Measurements from ENCODE around the gene ALOX15B.

The ALOX15B gene

GRCh38 chr17:8046306-8046928, 7.6 kb downstream of the ALOX15B start:
- Histone ChIP-seq H3K27me3 (ENCODE audit: insufficient read depth, poor library complexity, severe bottlenecking) (no peaks in the 10 kb centered on the region), H3K27ac (ENCODE audit: poor library complexity, severe bottlenecking) (no peak overlapping the region), H3K4me3 (ENCODE audit: severe bottlenecking) (no peak overlapping the region), H3K9me3 (ENCODE audit: severe bottlenecking) (no peaks in the 10 kb centered on the region), H3K4me1 (ENCODE audit: insufficient read depth, poor library complexity, severe bottlenecking) (peaks cover 3% of the 10 kb centered on the region), H3K36me3 (ENCODE audit: low read depth) (no peaks in the 10 kb centered on the region)
- ATAC-seq (ENCODE audit: low read depth) (no peak), DNase-seq (ENCODE audit: low spot score) (no peak)
- no peak for TF ChIP-seq CTCF (IDR thresholded peaks at IDR 0.05; ENCODE audit: poor library complexity, severe bottlenecking)

GRCh38 chr17:8046929-8047768, 8.3 kb downstream of the ALOX15B start:
- no peak overlapping the region for H3K4me3 ChIP-seq (ENCODE audit: severe bottlenecking)
- ATAC-seq (ENCODE audit: low read depth) (no peak), DNase-seq (ENCODE audit: low spot score) (no peak)
- no peaks in the 10 kb centered on the region for H3K4me1 ChIP-seq (ENCODE audit: insufficient read depth, poor library complexity, severe bottlenecking)
- H3K27ac ChIP-seq (ENCODE audit: poor library complexity, severe bottlenecking) = no peak overlapping the region
- no peaks in the 10 kb centered on the region for H3K9me3 ChIP-seq (ENCODE audit: severe bottlenecking)
- no peaks in the 10 kb centered on the region for H3K27me3 ChIP-seq (ENCODE audit: insufficient read depth, poor library complexity, severe bottlenecking)
- H3K36me3 ChIP-seq (ENCODE audit: low read depth) = no peaks in the 10 kb centered on the region
- TF ChIP-seq CTCF (IDR thresholded peaks at IDR 0.05; ENCODE audit: poor library complexity, severe bottlenecking) = no peak

GRCh38 chr17:8047769-8048110, 8.9 kb downstream of the ALOX15B start:
- no peak for TF ChIP-seq CTCF (IDR thresholded peaks at IDR 0.05; ENCODE audit: poor library complexity, severe bottlenecking)
- Histone ChIP-seq H3K4me1 (ENCODE audit: insufficient read depth, poor library complexity, severe bottlenecking) (no peaks in the 10 kb centered on the region), H3K4me3 (ENCODE audit: severe bottlenecking) (no peak overlapping the region), H3K27me3 (ENCODE audit: insufficient read depth, poor library complexity, severe bottlenecking) (no peaks in the 10 kb centered on the region), H3K36me3 (ENCODE audit: low read depth) (no peaks in the 10 kb centered on the region), H3K9me3 (ENCODE audit: severe bottlenecking) (no peaks in the 10 kb centered on the region), H3K27ac (ENCODE audit: poor library complexity, severe bottlenecking) (no peak overlapping the region)
- no peak for ATAC-seq (ENCODE audit: low read depth)
- DNase-seq (ENCODE audit: low spot score) = no peak

GRCh38 chr17:8048236-8048635, 9.4 kb downstream of the ALOX15B start:
- Histone ChIP-seq H3K36me3 (ENCODE audit: low read depth) (no peaks in the 10 kb centered on the region), H3K4me1 (ENCODE audit: insufficient read depth, poor library complexity, severe bottlenecking) (no peaks in the 10 kb centered on the region), H3K9me3 (ENCODE audit: severe bottlenecking) (no peaks in the 10 kb centered on the region), H3K27me3 (ENCODE audit: insufficient read depth, poor library complexity, severe bottlenecking) (no peaks in the 10 kb centered on the region), H3K27ac (ENCODE audit: poor library complexity, severe bottlenecking) (no peak overlapping the region), H3K4me3 (ENCODE audit: severe bottlenecking) (no peak overlapping the region)
- DNase-seq (ENCODE audit: low spot score) = no peak
- no peak for TF ChIP-seq CTCF (IDR thresholded peaks at IDR 0.05; ENCODE audit: poor library complexity, severe bottlenecking)
- no peak for ATAC-seq (ENCODE audit: low read depth)

GRCh38 chr17:8048736-8049135, 9.9 kb downstream of the ALOX15B start:
- Histone ChIP-seq H3K27ac (ENCODE audit: poor library complexity, severe bottlenecking) (no peak overlapping the region), H3K4me1 (ENCODE audit: insufficient read depth, poor library complexity, severe bottlenecking) (no peaks in the 10 kb centered on the region), H3K9me3 (ENCODE audit: severe bottlenecking) (no peaks in the 10 kb centered on the region), H3K27me3 (ENCODE audit: insufficient read depth, poor library complexity, severe bottlenecking) (no peaks in the 10 kb centered on the region), H3K36me3 (ENCODE audit: low read depth) (no peaks in the 10 kb centered on the region), H3K4me3 (ENCODE audit: severe bottlenecking) (no peak overlapping the region)
- ATAC-seq (ENCODE audit: low read depth) (no peak), DNase-seq (ENCODE audit: low spot score) (no peak)
- TF ChIP-seq CTCF (IDR thresholded peaks at IDR 0.05; ENCODE audit: poor library complexity, severe bottlenecking) = no peak

All from RWPE2 (cell line).